Smooth muscle cell (in vitro differentiated cells): ENCODE results near the gene SYNDIG1. TPM values are rescaled to one million over a fixed set of nuclear protein-coding genes. Genes with fewer than 3 reads are reported as not detected.

Source experiments
- DNase-seq: peaks from one replicate; lab custom pipeline; 2025; ENCODE audit not compliant: unreplicated experiment; lab: John Stamatoyannopoulos, UW
- H2AFZ ChIP-seq: fragments of 200-600 bp; sonication (generic); 2 replicates; pipeline ENCODE4 v1.6.0; 2016; ENCODE audit warnings: antibody characterized with exemption, low read depth, mild to moderate bottlenecking
- H3F3A ChIP-seq: fragments of 200-600 bp; sonication (generic); 2 replicates; pipeline ENCODE4 v1.6.0; 2017; ENCODE audit warnings: antibody characterized with exemption, low read depth
- H3K27ac ChIP-seq: fragments of 200-600 bp; sonication (generic); 2 replicates; pipeline ENCODE4 v1.5.1; 2016; ENCODE audit warnings: low read depth, mild to moderate bottlenecking
- H3K27me3 ChIP-seq: fragments of 200-600 bp; sonication (generic); 2 replicates; pipeline ENCODE4 v1.6.1; 2016; ENCODE audit warnings: low read depth, mild to moderate bottlenecking
- H3K36me3 ChIP-seq: fragments of 200-600 bp; sonication (generic); 2 replicates; pipeline ENCODE4 v1.5.1; 2016; ENCODE audit warnings: low read depth
- H3K4me1 ChIP-seq: fragments of 200-600 bp; sonication (generic); 2 replicates; pipeline ENCODE4 v1.5.1; 2016; ENCODE audit warnings: low read depth
- H3K4me2 ChIP-seq: fragments of 200-600 bp; sonication (generic); 2 replicates; pipeline ENCODE4 v1.6.0; 2016; ENCODE audit warnings: mild to moderate bottlenecking
- H3K4me3 ChIP-seq: fragments of 200-600 bp; sonication (generic); 2 replicates; pipeline ENCODE4 v1.5.1; 2016; ENCODE audit warnings: mild to moderate bottlenecking
- H3K79me2 ChIP-seq: fragments of 200-600 bp; sonication (generic); 2 replicates; pipeline ENCODE4 v1.6.0; 2016; ENCODE audit warnings: low read depth, mild to moderate bottlenecking
- H3K9ac ChIP-seq: fragments of 200-600 bp; sonication (generic); 2 replicates; pipeline ENCODE4 v1.6.0; 2016; ENCODE audit warnings: low read depth
- H3K9me3 ChIP-seq: fragments of 200-600 bp; sonication (generic); replicated peaks from 2 replicates; pipeline ENCODE4 v1.5.1; 2016; ENCODE audit warnings: low read depth
- H4K20me1 ChIP-seq: fragments of 200-600 bp; sonication (generic); 2 replicates; pipeline ENCODE4 v1.6.0; 2016; ENCODE audit warnings: low read depth
- WGBS: methylation state at CpG from one replicate; pipeline ENCODE4 v1.1.7; 2016; ENCODE audit warnings: low lambda C conversion rate; 5-methylcytosine and 5-hydroxymethylcytosine counted together
- polyA plus RNA-seq: library from polyadenylated mRNA; unstranded; fragments of >200 nt; fragmentation: Nextera tagmentation; extraction: Ambion mirVana; gene quantifications from 2 replicates; pipeline ENCODE4 v1.2.1, GENCODE V29; 2016
- total RNA-seq: library from RNA; depleted of rRNA; stranded (reverse); fragments of >200 nt; gene quantifications from 2 replicates; pipeline ENCODE4 v1.2.3, GENCODE V29; 2014
- TF ChIP-seq, protein P1 (sequence below): fragments of 200-600 bp; sonication (generic); IDR thresholded peaks from 2 replicates; pipeline ENCODE4 v1.5.1; 2017; ENCODE audit warnings: borderline replicate concordance, mild to moderate bottlenecking, antibody characterized with exemption; ENCODE audit not compliant: insufficient read depth, poor library complexity, severe bottlenecking

The SYNDIG1 gene
- total and polyA plus RNA-seq, 2 experiments from 2014 or later: 1.8 to 2.2 TPM

DNA sequence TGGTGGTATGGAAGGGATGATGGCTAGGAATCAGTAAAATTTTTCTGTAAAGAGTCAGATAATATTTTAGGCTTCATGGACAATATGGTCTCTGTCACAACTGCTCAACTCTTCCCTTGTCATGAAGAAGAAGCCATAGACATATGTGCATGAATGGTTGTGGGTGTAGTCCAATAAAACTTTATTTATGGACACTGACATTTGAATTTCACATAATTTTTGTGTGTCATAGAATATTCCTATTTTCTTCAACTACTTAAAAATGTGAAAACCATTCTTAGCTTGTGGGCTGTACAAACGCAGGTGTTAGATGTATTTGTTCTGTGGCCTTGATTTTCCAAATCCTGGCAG, 59.9 kb downstream of the SYNDIG1 start:
- Histone ChIP-seq H3K27me3 (no peaks in the 10 kb centered on the region), H3K4me1 (no peaks in the 10 kb centered on the region), H3K36me3 (no peaks in the 10 kb centered on the region), H3K27ac (no peak overlapping the region), H3K9ac (no peak overlapping the region), H3K9me3 (no peaks in the 10 kb centered on the region), H2AFZ (no peak overlapping the region), H3K4me2 (no peak overlapping the region), H3K79me2 (no peaks in the 10 kb centered on the region), H4K20me1 (no peaks in the 10 kb centered on the region), H3F3A (no peaks in the 10 kb centered on the region), H3K4me3 (no peak overlapping the region)
- WGBS: 94% methylated on average over 1 of the region's 1 CpG
- TF ChIP-seq, protein P1, sequence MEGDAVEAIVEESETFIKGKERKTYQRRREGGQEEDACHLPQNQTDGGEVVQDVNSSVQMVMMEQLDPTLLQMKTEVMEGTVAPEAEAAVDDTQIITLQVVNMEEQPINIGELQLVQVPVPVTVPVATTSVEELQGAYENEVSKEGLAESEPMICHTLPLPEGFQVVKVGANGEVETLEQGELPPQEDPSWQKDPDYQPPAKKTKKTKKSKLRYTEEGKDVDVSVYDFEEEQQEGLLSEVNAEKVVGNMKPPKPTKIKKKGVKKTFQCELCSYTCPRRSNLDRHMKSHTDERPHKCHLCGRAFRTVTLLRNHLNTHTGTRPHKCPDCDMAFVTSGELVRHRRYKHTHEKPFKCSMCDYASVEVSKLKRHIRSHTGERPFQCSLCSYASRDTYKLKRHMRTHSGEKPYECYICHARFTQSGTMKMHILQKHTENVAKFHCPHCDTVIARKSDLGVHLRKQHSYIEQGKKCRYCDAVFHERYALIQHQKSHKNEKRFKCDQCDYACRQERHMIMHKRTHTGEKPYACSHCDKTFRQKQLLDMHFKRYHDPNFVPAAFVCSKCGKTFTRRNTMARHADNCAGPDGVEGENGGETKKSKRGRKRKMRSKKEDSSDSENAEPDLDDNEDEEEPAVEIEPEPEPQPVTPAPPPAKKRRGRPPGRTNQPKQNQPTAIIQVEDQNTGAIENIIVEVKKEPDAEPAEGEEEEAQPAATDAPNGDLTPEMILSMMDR: no peak
- DNase-seq: no peak

DNA sequence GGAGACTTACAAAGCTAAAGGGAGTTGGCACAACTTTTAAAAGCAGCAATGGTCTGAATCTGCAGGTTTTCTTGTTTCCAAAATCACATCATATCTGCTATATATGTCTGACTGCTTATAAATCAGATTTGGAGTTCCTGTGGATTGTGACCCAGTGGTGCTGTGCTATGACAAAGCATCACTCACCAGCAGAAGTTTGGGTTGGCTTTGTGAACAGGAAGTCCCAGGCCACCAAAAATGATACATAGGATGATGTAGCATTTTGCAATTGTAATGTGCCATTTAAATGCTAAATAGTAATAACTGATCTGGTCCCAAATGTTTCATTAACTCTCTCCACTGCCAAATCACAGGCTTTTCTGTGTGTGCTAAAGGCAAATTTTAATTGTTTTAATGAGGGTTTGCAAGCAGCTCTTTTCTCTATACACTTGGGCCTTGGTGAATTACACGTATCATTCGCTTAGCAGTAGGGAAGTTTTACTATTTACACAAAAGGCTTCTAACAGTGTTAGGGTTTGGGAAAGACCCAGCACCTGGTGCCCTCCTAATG, 60.8 kb downstream of the SYNDIG1 start:
- Histone ChIP-seq H3F3A (no peaks in the 10 kb centered on the region), H3K4me2 (no peak overlapping the region), H3K27me3 (no peaks in the 10 kb centered on the region), H3K27ac (no peak overlapping the region), H3K36me3 (no peaks in the 10 kb centered on the region), H3K9me3 (no peaks in the 10 kb centered on the region), H3K4me1 (no peaks in the 10 kb centered on the region), H2AFZ (no peak overlapping the region), H4K20me1 (no peaks in the 10 kb centered on the region), H3K4me3 (no peak overlapping the region), H3K9ac (no peak overlapping the region), H3K79me2 (no peaks in the 10 kb centered on the region)
- TF ChIP-seq, protein P1: no peak
- DNase-seq: no peak
- 93% methylated on average over 2 of the region's 2 CpGs for WGBS

DNA sequence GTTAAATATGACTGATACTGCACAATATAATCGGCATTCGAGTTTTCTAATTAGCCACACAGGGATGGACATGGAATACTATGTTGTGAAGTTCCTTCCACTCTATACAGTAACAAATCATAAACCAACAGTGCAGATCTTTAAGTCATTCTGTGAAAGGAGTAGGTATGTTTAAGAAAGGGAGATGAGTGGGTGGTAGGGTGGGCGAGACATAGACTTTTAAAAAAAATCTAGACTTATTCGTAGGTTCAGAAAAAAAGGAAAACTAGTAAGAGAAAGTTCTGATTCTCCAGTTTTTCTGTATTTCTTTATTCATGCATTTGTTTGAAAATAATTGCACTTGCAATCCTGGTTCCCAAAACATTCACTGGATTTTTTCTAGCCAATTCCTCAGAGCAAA, 61.8 kb downstream of the SYNDIG1 start:
- Histone ChIP-seq H3F3A (no peaks in the 10 kb centered on the region), H3K79me2 (no peaks in the 10 kb centered on the region), H3K27ac (no peak overlapping the region), H3K27me3 (no peaks in the 10 kb centered on the region), H3K9me3 (no peaks in the 10 kb centered on the region), H3K36me3 (no peaks in the 10 kb centered on the region), H3K4me2 (no peak overlapping the region), H4K20me1 (no peaks in the 10 kb centered on the region), H3K4me3 (no peak overlapping the region), H3K4me1 (no peaks in the 10 kb centered on the region), H2AFZ (no peak overlapping the region), H3K9ac (no peak overlapping the region)
- TF ChIP-seq, protein P1: no peak
- DNase-seq: no peak
- WGBS: 89% methylated on average over 4 of the region's 4 CpGs
